Measurements from ENCODE around the gene THADA.

Gene THADA

DNA sequence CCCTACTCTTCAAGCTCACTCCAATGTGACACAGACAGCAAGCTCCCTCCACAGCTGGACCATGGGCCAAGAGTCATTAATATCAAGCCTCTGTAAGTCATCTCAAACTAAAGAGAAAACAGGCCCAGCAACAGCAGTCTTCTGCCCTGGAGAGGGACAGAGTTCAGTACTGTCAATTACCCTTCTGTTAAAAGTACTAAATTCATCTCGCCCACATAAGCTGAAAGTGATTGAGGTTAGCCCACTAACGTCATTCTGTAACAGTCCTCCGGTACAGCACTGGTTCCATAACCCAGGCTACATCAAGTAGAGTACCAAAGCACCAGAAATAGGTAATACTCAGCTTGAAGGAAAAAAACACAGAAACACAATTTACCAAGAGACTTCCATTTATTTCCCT is 25.9 kb downstream of the THADA start:
- Histone ChIP-seq H3K9ac (ENCODE audit: low read length) (no peak overlapping the region), H3K9me2 (ENCODE audit: low read depth, low read length) (no peaks in the 10 kb centered on the region), H4K20me1 (ENCODE audit: insufficient read depth, low read length) (no peaks in the 10 kb centered on the region), H3K79me2 (ENCODE audit: insufficient read depth, low read length) (no peaks in the 10 kb centered on the region), H3K27ac (ENCODE audit: low read depth, low read length, poor library complexity, severe bottlenecking) (no peak overlapping the region), H3K9me3 (ENCODE audit: low read length) (no peaks in the 10 kb centered on the region), H3K27me3 (ENCODE audit: insufficient read depth, low read length) (no peaks in the 10 kb centered on the region), H3K4me1 (ENCODE audit: insufficient read depth, low read length, severe bottlenecking) (no peaks in the 10 kb centered on the region), H2AFZ (ENCODE audit: low read length) (no peak overlapping the region), H3K36me3 (ENCODE audit: insufficient read depth, low read length) (peaks cover 71% of the 10 kb centered on the region), H3K4me3 (ENCODE audit: low read depth, low read length, poor library complexity, severe bottlenecking) (no peak overlapping the region), H3F3A (ENCODE audit: insufficient read depth, low read length) (no peaks in the 10 kb centered on the region), H3K4me2 (ENCODE audit: low read length) (no peak overlapping the region)
- TF ChIP-seq CTCF (IDR thresholded peaks at IDR 0.05; ENCODE audit: low read length) (no peak), EZH2 (IDR thresholded peaks at IDR 0.05; ENCODE audit: borderline replicate concordance, low read length) (no peak)

GRCh38 chr2:43568228-43568627 is 27.6 kb downstream of the THADA start:
- no peak overlapping the region for H3K4me3 ChIP-seq (ENCODE audit: low read depth, low read length, poor library complexity, severe bottlenecking)
- peaks cover 68% of the 10 kb centered on the region for H3K36me3 ChIP-seq (ENCODE audit: insufficient read depth, low read length)
- H4K20me1 ChIP-seq (ENCODE audit: insufficient read depth, low read length): no peaks in the 10 kb centered on the region
- H3K79me2 ChIP-seq (ENCODE audit: insufficient read depth, low read length): no peaks in the 10 kb centered on the region
- no peaks in the 10 kb centered on the region for H3F3A ChIP-seq (ENCODE audit: insufficient read depth, low read length)
- TF ChIP-seq EZH2 (IDR thresholded peaks at IDR 0.05; ENCODE audit: borderline replicate concordance, low read length): no peak
- no peak overlapping the region for H3K27ac ChIP-seq (ENCODE audit: low read depth, low read length, poor library complexity, severe bottlenecking)
- no peak overlapping the region for H3K9ac ChIP-seq (ENCODE audit: low read length)
- H3K27me3 ChIP-seq (ENCODE audit: insufficient read depth, low read length): no peaks in the 10 kb centered on the region
- H3K9me3 ChIP-seq (ENCODE audit: low read length): no peaks in the 10 kb centered on the region
- H3K9me2 ChIP-seq (ENCODE audit: low read depth, low read length): no peaks in the 10 kb centered on the region
- no peaks in the 10 kb centered on the region for H3K4me1 ChIP-seq (ENCODE audit: insufficient read depth, low read length, severe bottlenecking)
- no peak overlapping the region for H3K4me2 ChIP-seq (ENCODE audit: low read length)
- H2AFZ ChIP-seq (ENCODE audit: low read length): no peak overlapping the region

GRCh38 chr2:43566461-43566729 is 29.4 kb downstream of the THADA start:
- Histone ChIP-seq H4K20me1 (ENCODE audit: insufficient read depth, low read length) (no peaks in the 10 kb centered on the region), H2AFZ (ENCODE audit: low read length) (no peak overlapping the region), H3K9me2 (ENCODE audit: low read depth, low read length) (no peaks in the 10 kb centered on the region), H3K79me2 (ENCODE audit: insufficient read depth, low read length) (no peaks in the 10 kb centered on the region), H3K4me2 (ENCODE audit: low read length) (no peak overlapping the region), H3K27me3 (ENCODE audit: insufficient read depth, low read length) (no peaks in the 10 kb centered on the region), H3K4me3 (ENCODE audit: low read depth, low read length, poor library complexity, severe bottlenecking) (no peak overlapping the region), H3K4me1 (ENCODE audit: insufficient read depth, low read length, severe bottlenecking) (no peaks in the 10 kb centered on the region), H3K36me3 (ENCODE audit: insufficient read depth, low read length) (peaks cover 60% of the 10 kb centered on the region), H3K27ac (ENCODE audit: low read depth, low read length, poor library complexity, severe bottlenecking) (no peak overlapping the region), H3F3A (ENCODE audit: insufficient read depth, low read length) (no peaks in the 10 kb centered on the region), H3K9ac (ENCODE audit: low read length) (no peak overlapping the region), H3K9me3 (ENCODE audit: low read length) (no peaks in the 10 kb centered on the region)
- TF ChIP-seq CTCF (IDR thresholded peaks at IDR 0.05; ENCODE audit: low read length): no peak
- TF ChIP-seq EZH2 (IDR thresholded peaks at IDR 0.05; ENCODE audit: borderline replicate concordance, low read length): no peak

DNA sequence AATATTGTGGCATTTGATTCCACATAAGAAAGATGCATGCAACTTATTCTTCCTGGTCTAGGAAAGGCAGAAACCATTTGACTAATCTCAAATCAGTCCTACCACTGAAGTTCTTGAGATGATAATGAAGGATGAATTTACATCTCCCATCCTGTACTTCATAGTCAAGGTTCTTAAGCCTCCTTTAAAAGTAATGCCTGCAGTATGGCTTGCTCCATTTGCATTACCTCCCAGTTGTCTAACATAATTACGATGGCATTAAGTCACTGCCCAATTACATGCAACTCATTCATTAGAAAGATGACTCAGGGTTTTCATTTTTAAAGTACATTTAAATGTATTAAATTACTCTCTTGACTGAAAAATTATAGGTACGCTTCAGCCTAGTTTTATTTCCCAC is 32.2 kb downstream of the THADA start:
- Histone ChIP-seq H2AFZ (ENCODE audit: low read length) (no peak overlapping the region), H4K20me1 (ENCODE audit: insufficient read depth, low read length) (no peaks in the 10 kb centered on the region), H3K27ac (ENCODE audit: low read depth, low read length, poor library complexity, severe bottlenecking) (no peak overlapping the region), H3F3A (ENCODE audit: insufficient read depth, low read length) (no peaks in the 10 kb centered on the region), H3K36me3 (ENCODE audit: insufficient read depth, low read length) (peaks cover 52% of the 10 kb centered on the region), H3K27me3 (ENCODE audit: insufficient read depth, low read length) (no peaks in the 10 kb centered on the region), H3K4me3 (ENCODE audit: low read depth, low read length, poor library complexity, severe bottlenecking) (no peak overlapping the region), H3K9me3 (ENCODE audit: low read length) (no peaks in the 10 kb centered on the region), H3K4me1 (ENCODE audit: insufficient read depth, low read length, severe bottlenecking) (no peaks in the 10 kb centered on the region), H3K79me2 (ENCODE audit: insufficient read depth, low read length) (no peaks in the 10 kb centered on the region), H3K4me2 (ENCODE audit: low read length) (no peak overlapping the region), H3K9me2 (ENCODE audit: low read depth, low read length) (no peaks in the 10 kb centered on the region), H3K9ac (ENCODE audit: low read length) (no peak overlapping the region)
- TF ChIP-seq EZH2 (IDR thresholded peaks at IDR 0.05; ENCODE audit: borderline replicate concordance, low read length) (no peak), CTCF (IDR thresholded peaks at IDR 0.05; ENCODE audit: low read length) (no peak)
